Upper lobe of left lung (tissue), 6 donors: ENCODE measurements around the gene USPL1. TPM values are rescaled to one million over a fixed set of nuclear protein-coding genes. Genes with fewer than 3 reads are reported as not detected.
A peak's percentile ranks its signal among the peaks of the same experiment; 100 is the strongest.

Experiments
- ATAC-seq, 2 donors: fragments of 200-7000 bp; cut with Tn5 transposase; one replicate each; pipeline ENCODE4 v1.9.1; 2022; ENCODE audit warnings: mild to moderate bottlenecking in 2 of 2, moderate library complexity in 2 of 2; ENCODE audit not compliant: low FRiP score in 2 of 2
- DNase-seq, 2 donors: peaks; one replicate each; pipeline ENCODE4 v3.0.0-alpha.2; 2019 to 2020
- H3K27ac ChIP-seq, 4 donors: fragments of 200-600 bp; sonication (generic); one replicate each; pipeline ENCODE4 v1.5.1; 2016 to 2019
- H3K27me3 ChIP-seq, 4 donors: fragments of 200-600 bp; sonication (generic); one replicate each; pipeline ENCODE4 v1.5.1; 2017 to 2019
- H3K36me3 ChIP-seq, 4 donors: fragments of 200-600 bp; sonication (generic); one replicate each; pipeline ENCODE4 v1.5.1; 2016 to 2019
- H3K4me1 ChIP-seq, 4 donors: fragments of 200-600 bp; sonication (generic); one replicate each; pipeline ENCODE4 v1.5.1; 2018 to 2019
- H3K4me3 ChIP-seq, 4 donors: fragments of 200-600 bp; sonication (generic); one replicate each; pipeline ENCODE4 v1.5.1; 2017 to 2019; ENCODE audit warnings: mild to moderate bottlenecking in 2 of 4, moderate library complexity in 1 of 4
- H3K9me3 ChIP-seq, 4 donors: fragments of 200-600 bp; sonication (generic); one replicate each; pipeline ENCODE4 v1.5.1; 2018 to 2019
- CTCF ChIP-seq, 6 experiments: fragments of 450-650 bp in 4 of 6; fragments of 200-600 bp in 2 of 6; sonication (generic) in 2 of 6; IDR thresholded peaks; one replicate each; pipeline ENCODE4 v1.5.1; 2016 to 2019; ENCODE audit warnings: antibody characterized with exemption in 6 of 6
- EP300 ChIP-seq, 4 donors: sonication (generic); formaldehyde crosslinking; IDR thresholded peaks; one replicate each; pipeline ENCODE4 v1.5.1; 2017; ENCODE audit warnings: antibody characterized with exemption in 4 of 4, control low read depth in 2 of 4
- POLR2A ChIP-seq, 4 donors: fragments of 450-650 bp; IDR thresholded peaks; one replicate each; pipeline ENCODE4 v1.5.1; 2016 to 2017; ENCODE audit warnings: antibody characterized with exemption in 4 of 4, mild to moderate bottlenecking in 2 of 4
- POLR2AphosphoS5 ChIP-seq, 2 donors: sonication (generic); formaldehyde crosslinking; IDR thresholded peaks; one replicate each; pipeline ENCODE4 v1.5.1; 2017; ENCODE audit warnings: antibody characterized with exemption in 2 of 2
- WGBS, 2 donors: methylation state at CpG; one replicate each; pipeline ENCODE4 v1.1.5; 2017 to 2018; 5-methylcytosine and 5-hydroxymethylcytosine counted together
- total RNA-seq, 6 donors: library from RNA; depleted of rRNA in 4 of 6; stranded (reverse); fragments of >200 nt in 4 of 6; gene quantifications; one replicate each; pipeline versions ENCODE4 v1.1.0 to v1.2.1, GENCODE V29; 2016 to 2021
- donor health status: DM: no; HTN: no; CAD: no; lungs with moderate emphysema.
- donor health status: DM: no; HTN: yes; CAD: no; lungs with severe emphysema.

Gene USPL1
- total RNA-seq, 6 donors from 2014 or later = 10.8 to 25.1 (median 16.2) TPM

- no peaks in the 10 kb centered on the region for H3K27me3 ChIP-seq
- no peak overlapping the region for H3K4me3 ChIP-seq
- TF ChIP-seq EP300 (IDR thresholded peaks at IDR 0.05) (no peak), POLR2A (IDR thresholded peaks at IDR 0.05) (no peak), POLR2AphosphoS5 (IDR thresholded peaks at IDR 0.05) (no peak), CTCF (IDR thresholded peaks at IDR 0.05) (no peak)
- H3K4me1 ChIP-seq = peaks cover under 1 to 10% (median 9%) of the 10 kb centered on the region in 4 donors
- H3K9me3 ChIP-seq = no peaks in the 10 kb centered on the region
- no peak for DNase-seq
- no peak overlapping the region for H3K27ac ChIP-seq
- ATAC-seq = no peak
- no peaks in the 10 kb centered on the region for H3K36me3 ChIP-seq
These were observed 7.4 kb upstream of the USPL1 start for GRCh38 chr13:30610311-30610710.

- peak overlapping the region; percentile 99 to 100 (median 99) for H3K27ac ChIP-seq
- H3K9me3 ChIP-seq = no peaks in the 10 kb centered on the region
- no peaks in the 10 kb centered on the region for H3K36me3 ChIP-seq
- 19 to 27% methylated on average over 4 of the region's 4 CpGs for WGBS, 2 donors
- TF ChIP-seq CTCF (IDR thresholded peaks at IDR 0.05) = no peak
- no peak for TF ChIP-seq POLR2AphosphoS5 (IDR thresholded peaks at IDR 0.05)
- TF ChIP-seq POLR2A (IDR thresholded peaks at IDR 0.05) = no peak
- TF ChIP-seq EP300 (IDR thresholded peaks at IDR 0.05) = no peak
- ATAC-seq (no peak), DNase-seq (no peak)
- H3K27me3 ChIP-seq = no peaks in the 10 kb centered on the region
- peak overlapping the region; percentile 15 to 93 (median 84) for H3K4me3 ChIP-seq
- peaks cover 22 to 27% (median 23%) of the 10 kb centered on the region in 4 donors for H3K4me1 ChIP-seq
These were observed 2.2 kb upstream of the USPL1 start for GRCh38 chr13:30615481-30615865.

GRCh38 chr13:30615866-30616541 is 1.7 kb upstream of the USPL1 start:
- H3K36me3 ChIP-seq = no peaks in the 10 kb centered on the region
- no peaks in the 10 kb centered on the region for H3K9me3 ChIP-seq
- 6 to 8% methylated on average over 7 of the region's 7 CpGs for WGBS, 2 donors
- H3K27me3 ChIP-seq = no peaks in the 10 kb centered on the region
- TF ChIP-seq EP300 (IDR thresholded peaks at IDR 0.05) = no peak
- peak in 2 of 4 donors; percentile 28 to 35 for TF ChIP-seq POLR2A (IDR thresholded peaks at IDR 0.05)
- ATAC-seq = no peak
- peaks cover 22 to 29% (median 24%) of the 10 kb centered on the region in 4 donors for H3K4me1 ChIP-seq
- no peak for DNase-seq
- peak overlapping the region; percentile 99 to 100 (median 99) for H3K27ac ChIP-seq
- H3K4me3 ChIP-seq = peak overlapping the region; percentile 46 to 93 (median 84)

- no peaks in the 10 kb centered on the region for H3K9me3 ChIP-seq
- 1 to 2% methylated on average over 12 of the region's 12 CpGs for WGBS, 2 donors
- peaks cover 22 to 29% (median 24%) of the 10 kb centered on the region in 4 donors for H3K4me1 ChIP-seq
- peak overlapping the region; percentile 46 to 93 (median 84) for H3K4me3 ChIP-seq
- DNase-seq (peak in 1 of 2 donors; percentile 80), ATAC-seq (peak; percentile 79 to 86)
- no peaks in the 10 kb centered on the region for H3K27me3 ChIP-seq
- H3K36me3 ChIP-seq = peaks cover 0 to 2% (median 0%) of the 10 kb centered on the region in 4 donors
- H3K27ac ChIP-seq = peak overlapping the region; percentile 99 to 100 (median 99)
- TF ChIP-seq EP300 (IDR thresholded peaks at IDR 0.05) = peak in 1 of 4 donors; percentile 73
- TF ChIP-seq POLR2A (IDR thresholded peaks at IDR 0.05) = peak in 3 of 4 donors; percentile 80 to 96 (median 89)
- peak; percentile 78 to 89 for TF ChIP-seq POLR2AphosphoS5 (IDR thresholded peaks at IDR 0.05)
- no peak for TF ChIP-seq CTCF (IDR thresholded peaks at IDR 0.05)
These were observed 799 bp upstream of the USPL1 start for GRCh38 chr13:30616927-30617314.

GRCh38 chr13:30618186-30618929 is 638 bp downstream of the USPL1 start:
- TF ChIP-seq CTCF (IDR thresholded peaks at IDR 0.05) (no peak), POLR2AphosphoS5 (IDR thresholded peaks at IDR 0.05) (no peak), POLR2A (IDR thresholded peaks at IDR 0.05) (no peak), EP300 (IDR thresholded peaks at IDR 0.05) (no peak)
- ATAC-seq = no peak
- Histone ChIP-seq H3K9me3 (no peaks in the 10 kb centered on the region), H3K36me3 (peaks cover 0 to 17% (median 0%) of the 10 kb centered on the region in 4 donors), H3K4me1 (peaks cover 26 to 39% (median 31%) of the 10 kb centered on the region in 4 donors), H3K4me3 (peak overlapping the region; percentile 79 to 93 (median 84)), H3K27ac (peak overlapping the region; percentile 99 to 100 (median 99)), H3K27me3 (no peaks in the 10 kb centered on the region)
- WGBS, 2 donors = 0 to 1% methylated on average over 18 to 21 of the region's 21 CpGs
- DNase-seq = peak in 1 of 2 donors; percentile 29
